ENCODE measurements around the gene ILKAP.

ILKAP gene

GRCh38 chr2:238140721-238141540 lies 62.6 kb downstream of the ILKAP start:
- Histone ChIP-seq H3K27me3 (ENCODE audit: insufficient read depth, low read length, poor library complexity) (no peaks in the 10 kb centered on the region), H4K20me1 (ENCODE audit: insufficient read depth, low read length) (no peaks in the 10 kb centered on the region; the same call in 1 of the 2 replicates), H3K9me3 (ENCODE audit: insufficient read depth, low read length, severe bottlenecking) (no peaks in the 10 kb centered on the region), H3K4me3 (ENCODE audit: low read depth in 1 of 2, low read length in 2 of 2) (no peak overlapping the region), H3K27ac (ENCODE audit: low read length) (no peak overlapping the region), H3K79me2 (ENCODE audit: insufficient read depth, low read length) (no peaks in the 10 kb centered on the region), H3K36me3 (ENCODE audit: insufficient read depth, low read length) (no peaks in the 10 kb centered on the region), H2AFZ (ENCODE audit: low read depth, low read length) (no peak overlapping the region), H3K4me1 (ENCODE audit: insufficient read depth, low read length) (no peaks in the 10 kb centered on the region), H3K9ac (ENCODE audit: low read depth, low read length) (no peak overlapping the region), H3K4me2 (ENCODE audit: insufficient read depth, low read length) (no peak overlapping the region)
- TF ChIP-seq CTCF (IDR thresholded peaks at IDR 0.05; ENCODE audit: borderline replicate concordance, extremely low read depth, low read length, poor library complexity, severe bottlenecking) (no peak), EZH2 (IDR thresholded peaks at IDR 0.05; ENCODE audit: borderline replicate concordance, low read depth, low read length, severe bottlenecking) (no peak)
- ATAC-seq (ENCODE audit: insufficient read depth, low read depth) = no peak
- no peak for DNase-seq

- Histone ChIP-seq H3K4me2 (ENCODE audit: insufficient read depth, low read length) (no peak overlapping the region), H3K36me3 (ENCODE audit: insufficient read depth, low read length) (no peaks in the 10 kb centered on the region), H3K27me3 (ENCODE audit: insufficient read depth, low read length, poor library complexity) (no peaks in the 10 kb centered on the region), H3K4me3 (ENCODE audit: low read depth in 1 of 2, low read length in 2 of 2) (no peak overlapping the region), H3K79me2 (ENCODE audit: insufficient read depth, low read length) (no peaks in the 10 kb centered on the region), H3K4me1 (ENCODE audit: insufficient read depth, low read length) (no peaks in the 10 kb centered on the region), H3K9me3 (ENCODE audit: insufficient read depth, low read length, severe bottlenecking) (no peaks in the 10 kb centered on the region), H2AFZ (ENCODE audit: low read depth, low read length) (no peak overlapping the region), H4K20me1 (ENCODE audit: insufficient read depth, low read length) (no peaks in the 10 kb centered on the region; the same call in 1 of the 2 replicates), H3K9ac (ENCODE audit: low read depth, low read length) (no peak overlapping the region), H3K27ac (ENCODE audit: low read length) (no peak overlapping the region)
- no peak for DNase-seq
- ATAC-seq (ENCODE audit: insufficient read depth, low read depth) = no peak
- no peak for TF ChIP-seq CTCF (IDR thresholded peaks at IDR 0.05; ENCODE audit: borderline replicate concordance, extremely low read depth, low read length, poor library complexity, severe bottlenecking)
- no peak for TF ChIP-seq EZH2 (IDR thresholded peaks at IDR 0.05; ENCODE audit: borderline replicate concordance, low read depth, low read length, severe bottlenecking)
These were observed 63.5 kb downstream of the ILKAP start for GRCh38 chr2:238140040-238140439.

- no peaks in the 10 kb centered on the region for H3K36me3 ChIP-seq (ENCODE audit: insufficient read depth, low read length)
- H4K20me1 ChIP-seq (ENCODE audit: insufficient read depth, low read length) = no peaks in the 10 kb centered on the region; the same call in 1 of the 2 replicates
- H3K79me2 ChIP-seq (ENCODE audit: insufficient read depth, low read length) = no peaks in the 10 kb centered on the region
- no peaks in the 10 kb centered on the region for H3K4me1 ChIP-seq (ENCODE audit: insufficient read depth, low read length)
- no peak overlapping the region for H3K9ac ChIP-seq (ENCODE audit: low read depth, low read length)
- no peak overlapping the region for H3K4me3 ChIP-seq (ENCODE audit: low read depth in 1 of 2, low read length in 2 of 2)
- no peaks in the 10 kb centered on the region for H3K27me3 ChIP-seq (ENCODE audit: insufficient read depth, low read length, poor library complexity)
- H3K9me3 ChIP-seq (ENCODE audit: insufficient read depth, low read length, severe bottlenecking) = no peaks in the 10 kb centered on the region
- no peak overlapping the region for H2AFZ ChIP-seq (ENCODE audit: low read depth, low read length)
- no peak overlapping the region for H3K27ac ChIP-seq (ENCODE audit: low read length)
- DNase-seq (no peak), ATAC-seq (ENCODE audit: insufficient read depth, low read depth) (no peak)
- H3K4me2 ChIP-seq (ENCODE audit: insufficient read depth, low read length) = no peak overlapping the region
- TF ChIP-seq CTCF (IDR thresholded peaks at IDR 0.05; ENCODE audit: borderline replicate concordance, extremely low read depth, low read length, poor library complexity, severe bottlenecking) (peak; percentile 44), EZH2 (IDR thresholded peaks at IDR 0.05; ENCODE audit: borderline replicate concordance, low read depth, low read length, severe bottlenecking) (no peak)
These were observed 64.1 kb downstream of the ILKAP start for GRCh38 chr2:238139196-238140039.

Measured in DND-41 (cell line).